K562 (cell line): ENCODE measurements around the gene MEFV. TPM values are rescaled to one million over a fixed set of nuclear protein-coding genes. Genes with fewer than 3 reads are reported as not detected.
A peak's percentile ranks its signal among the peaks of the same experiment; 100 is the strongest.

ENCODE experiments used
- CCNT2 ChIP-seq: IDR thresholded peaks from 2 replicates; pipeline ENCODE4 v1.6.1; 2011; ENCODE audit warnings: borderline replicate concordance, low read depth, mild to moderate bottlenecking, moderate library complexity, mixed read lengths, low read length; ENCODE audit not compliant: insufficient read length; ENCODE audit errors: extremely low read depth
- DIDO1 ChIP-seq: fragments of 450-650 bp; IDR thresholded peaks from 2 replicates; pipeline ENCODE4 v1.6.1; 2016; ENCODE audit warnings: low read depth, missing biosample characterization, missing genetic modification characterization
- FOXP1 ChIP-seq: sonication (generic); formaldehyde crosslinking; IDR thresholded peaks from 2 replicates; pipeline ENCODE4 v1.8.0; 2022; ENCODE audit warnings: mild to moderate bottlenecking, missing genetic modification reagents
- MCM2 ChIP-seq: fragments of 450-650 bp; IDR thresholded peaks from 2 replicates; pipeline ENCODE4 v1.6.1; 2017; ENCODE audit warnings: low read depth, mild to moderate bottlenecking
- NR1H2 ChIP-seq: sonication (generic); formaldehyde crosslinking; IDR thresholded peaks from 2 replicates; pipeline ENCODE4 v1.4.0; 2020; ENCODE audit warnings: mild to moderate bottlenecking, missing genetic modification reagents
- PBX2 ChIP-seq, 2 experiments: IDR thresholded peaks in 1 of 2; conservative IDR thresholded peaks in 1 of 2; 2 replicates each; pipeline ENCODE4 v1.6.1; 2016; ENCODE audit warnings: low read depth in 2 of 2, mild to moderate bottlenecking in 1 of 2, missing compliant biosample characterization in 1 of 2, missing genetic modification characterization in 1 of 2, moderate library complexity in 1 of 2
- POLR3A ChIP-seq: IDR thresholded peaks from 2 replicates; pipeline ENCODE4 v1.6.1; 2011; ENCODE audit warnings: borderline replicate concordance, mild to moderate bottlenecking, moderate library complexity; ENCODE audit not compliant: insufficient read length, insufficient read depth; ENCODE audit errors: extremely low read depth
- PYGO2 ChIP-seq: fragments of 450-650 bp; IDR thresholded peaks from 2 replicates; pipeline ENCODE4 v1.6.1; 2016; ENCODE audit warnings: mild to moderate bottlenecking, missing genetic modification characterization, moderate library complexity, missing compliant biosample characterization
- RBM14 ChIP-seq: fragments of 200-400 bp; formaldehyde crosslinking; IDR thresholded peaks from 2 replicates; pipeline ENCODE4 v1.6.1; 2018; ENCODE audit warnings: low read depth, mild to moderate bottlenecking, low read length, moderate library complexity, borderline replicate concordance; ENCODE audit not compliant: insufficient read depth
- SMARCC2 ChIP-seq: fragments of 450-650 bp; IDR thresholded peaks from 2 replicates; pipeline ENCODE4 v1.6.1; 2017; ENCODE audit warnings: antibody characterized with exemption, moderate library complexity, mild to moderate bottlenecking, low read depth
- SMARCE1 ChIP-seq: fragments of 450-650 bp; IDR thresholded peaks from 2 replicates; pipeline ENCODE4 v1.7.1; 2016; ENCODE audit warnings: mild to moderate bottlenecking
- TBP ChIP-seq: optimal IDR thresholded peaks from 2 replicates; pipeline ENCODE3; 2011; ENCODE audit warnings: low read depth, low read length, improper control_type of control experiment
- THRAP3 ChIP-seq: fragments of 450-650 bp; IDR thresholded peaks from 2 replicates; pipeline ENCODE4 v1.6.1; 2016; ENCODE audit warnings: mild to moderate bottlenecking, inconsistent platforms, borderline replicate concordance
- ZHX1 ChIP-seq: fragments of 150-350 bp; conservative IDR thresholded peaks from 2 replicates; pipeline ENCODE4 v1.6.1; 2014; ENCODE audit warnings: low read length
- ZNF184 ChIP-seq: sonication (generic); formaldehyde crosslinking; IDR thresholded peaks from 2 replicates; pipeline ENCODE4 v1.5.0; 2020; ENCODE audit warnings: missing genetic modification reagents
- ZNF449 ChIP-seq: fragments of 250-450 bp; sonication (Bioruptor Pico); IDR thresholded peaks from 2 replicates; pipeline ENCODE4 v1.8.0; 2022; ENCODE audit warnings: moderate library complexity, mild to moderate bottlenecking, inconsistent platforms
- ZNF644 ChIP-seq: fragments of 200-800 bp; sonication (Bioruptor generic); IDR thresholded peaks from 2 replicates; pipeline ENCODE4 v1.6.1; 2016; ENCODE audit warnings: low read depth, missing genetic modification characterization, missing compliant biosample characterization
- ZNF699 ChIP-seq: fragments of 250-450 bp; sonication (Bioruptor Pico); IDR thresholded peaks from 2 replicates; pipeline ENCODE4 v1.8.0; 2021; ENCODE audit warnings: mild to moderate bottlenecking, moderate library complexity; ENCODE audit not compliant: insufficient replicate concordance
- ZSCAN32 ChIP-seq: fragments of 450-650 bp; formaldehyde crosslinking; IDR thresholded peaks from 2 replicates; pipeline ENCODE4 v1.4.0; 2020; ENCODE audit warnings: mild to moderate bottlenecking, moderate library complexity
- polyA plus RNA-seq, 8 experiments: library from polyadenylated mRNA; depleted of rRNA in 4 of 8; stranded (reverse) in 5 of 8; unstranded in 3 of 8; fragments of >200 nt; fragmentation: Nextera tagmentation in 2 of 8; fragmentation: Illumina TruSeq in 1 of 8; extraction: Ambion mirVana in 2 of 8; extraction: Trizol in 1 of 8; gene quantifications; 2 replicates each; pipeline versions ENCODE4 v1.2.1 to v1.2.3, GENCODE V29; 2011 to 2014; ENCODE audit warnings: inconsistent platforms in 1 of 8, missing spikeins in 1 of 8
- total RNA-seq, 7 experiments: library from RNA; depleted of rRNA in 6 of 7; stranded (reverse); fragments of >200 nt in 6 of 7; fragmentation: Illumina TruSeq in 2 of 7; extraction: Trizol in 2 of 7; gene quantifications; 2 replicates each; pipeline versions ENCODE4 v1.2.1 to v1.2.3, GENCODE V29; 2011 to 2021; ENCODE audit warnings: low replicate concordance in 1 of 7

Gene MEFV
- total and polyA plus RNA-seq, 9 of the 15 experiments (the other 6 are each of a cell fraction or from before 2014, with no cell fraction given), result 0.14 TPM; not detected in 8

- TF ChIP-seq NR1H2 (CRISPR knock-in tag), result peak; percentile 32; the same call in 1 of the 2 replicates
- no peak for TF ChIP-seq ZNF699 (CRISPR knock-in tag)
- peak; percentile 83; the same call in 1 of the 2 replicates for TF ChIP-seq ZNF644
- TF ChIP-seq POLR3A, result no peak
- TF ChIP-seq SMARCC2, result no peak
- peak; percentile 39 for TF ChIP-seq CCNT2
- TF ChIP-seq DIDO1 (tag), result no peak
- peak; percentile 67 for TF ChIP-seq FOXP1 (CRISPR knock-in tag)
- TF ChIP-seq TBP, result peak; percentile 76
- TF ChIP-seq PBX2 (CRISPR knock-in tag; IDR thresholded peaks at IDR 0.05; ENCODE audit: low read depth), result no peak
- TF ChIP-seq PBX2 (tag; conservative IDR thresholded peaks at IDR 0.05; ENCODE audit: low read depth), result no peak
- TF ChIP-seq RBM14, result 0 out of 2 replicates have a peak, but pooled peaks have one; percentile 12
- TF ChIP-seq ZNF449 (CRISPR knock-in tag), result peak; percentile 71; the same call in 1 of the 2 replicates
- no peak for TF ChIP-seq PYGO2 (tag)
- no peak for TF ChIP-seq ZNF184 (CRISPR knock-in tag)
- TF ChIP-seq MCM2, result no peak
- no peak for TF ChIP-seq SMARCE1
- TF ChIP-seq THRAP3, result 0 out of 2 replicates have a peak, but pooled peaks have one; percentile 80
- no peak for TF ChIP-seq ZSCAN32
- no peak for TF ChIP-seq ZHX1
Observed at GRCh38 chr16:3305109-3306068, 49.0 kb upstream of the MEFV start, which contains the start of the genes TIGD7 and ZNF75A (continued).
